Astrocyte of the spinal cord (primary cell): ENCODE measurements around the gene NTNG1.

Experiments
- DNase-seq: peaks from one replicate; pipeline ENCODE4 v3.0.0; 2011; ENCODE audit warnings: low read depth, low spot score
- H3K4me3 ChIP-seq: 2 replicates; pipeline ENCODE4 v1.5.1; 2011; ENCODE audit warnings: low read depth, mild to moderate bottlenecking, low read length, moderate library complexity
- CTCF ChIP-seq: IDR thresholded peaks from 2 replicates; pipeline ENCODE4 v1.5.1; 2012; ENCODE audit warnings: low read depth, mild to moderate bottlenecking, low read length, inconsistent platforms
- in situ Hi-C: cut with HindIII; loops from 2 replicates; pipeline ENCODE4 v1.10.0; 2017; ENCODE audit warnings: low sequenced_read_pairs

NTNG1 gene

DNA sequence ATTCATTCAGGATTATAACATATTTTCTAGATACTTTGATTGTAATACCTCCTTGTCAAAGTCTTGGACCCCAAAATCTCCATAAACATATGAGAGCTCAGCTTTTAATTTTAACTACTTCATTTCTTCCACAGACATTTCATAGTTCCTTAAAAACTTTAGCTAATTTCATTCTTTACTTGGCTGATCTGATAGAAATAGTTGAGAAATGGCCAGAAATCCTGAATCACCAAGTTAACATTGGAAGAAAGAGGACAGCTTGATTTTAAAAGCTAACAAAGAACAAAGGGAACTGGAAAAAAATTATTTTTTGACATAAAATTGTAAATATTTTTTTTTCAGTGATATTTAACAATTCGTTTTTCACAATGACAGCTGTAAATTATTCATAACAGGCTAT, 216.5 kb downstream of the NTNG1 start:
- in situ Hi-C loops, result no loop called here
- H3K4me3 ChIP-seq, result no peak overlapping the region
- no peak for TF ChIP-seq CTCF
- DNase-seq, result peak; percentile 26

DNA sequence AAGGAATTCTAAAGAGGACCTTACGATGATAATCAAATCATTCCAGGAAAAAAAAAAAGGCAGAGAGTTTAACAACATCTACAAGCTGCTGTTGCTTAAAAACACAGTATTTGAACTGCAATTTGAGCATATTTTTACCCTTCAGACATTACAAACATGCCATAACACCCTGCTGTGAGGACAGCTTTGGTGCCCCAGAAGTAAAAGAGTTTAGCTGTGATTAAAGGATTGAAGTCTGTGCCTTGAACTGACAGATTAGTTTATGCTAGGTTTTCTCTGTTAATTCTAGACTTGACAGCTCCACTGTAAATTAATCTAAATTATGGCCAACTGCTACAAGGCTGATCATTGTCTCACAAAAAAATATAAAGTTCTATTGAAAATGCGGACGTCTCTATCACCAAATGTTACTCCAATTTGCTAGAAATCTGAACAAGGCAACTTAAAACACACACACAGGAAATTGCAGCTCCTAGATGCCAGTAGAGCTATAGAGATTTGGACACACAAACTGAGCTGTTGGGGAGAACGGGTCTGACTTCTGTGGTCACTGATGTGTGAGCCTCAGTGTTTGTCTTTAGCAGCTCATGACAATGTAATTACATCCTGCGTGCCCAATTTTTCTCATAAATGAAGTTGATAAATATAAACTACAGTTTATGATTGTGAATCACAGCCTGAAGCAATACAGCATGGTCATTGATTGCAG, 217.9 kb downstream of the NTNG1 start:
- no peak for DNase-seq
- no peak for TF ChIP-seq CTCF
- H3K4me3 ChIP-seq, result no peak overlapping the region
- in situ Hi-C loops, result no loop called here

DNA sequence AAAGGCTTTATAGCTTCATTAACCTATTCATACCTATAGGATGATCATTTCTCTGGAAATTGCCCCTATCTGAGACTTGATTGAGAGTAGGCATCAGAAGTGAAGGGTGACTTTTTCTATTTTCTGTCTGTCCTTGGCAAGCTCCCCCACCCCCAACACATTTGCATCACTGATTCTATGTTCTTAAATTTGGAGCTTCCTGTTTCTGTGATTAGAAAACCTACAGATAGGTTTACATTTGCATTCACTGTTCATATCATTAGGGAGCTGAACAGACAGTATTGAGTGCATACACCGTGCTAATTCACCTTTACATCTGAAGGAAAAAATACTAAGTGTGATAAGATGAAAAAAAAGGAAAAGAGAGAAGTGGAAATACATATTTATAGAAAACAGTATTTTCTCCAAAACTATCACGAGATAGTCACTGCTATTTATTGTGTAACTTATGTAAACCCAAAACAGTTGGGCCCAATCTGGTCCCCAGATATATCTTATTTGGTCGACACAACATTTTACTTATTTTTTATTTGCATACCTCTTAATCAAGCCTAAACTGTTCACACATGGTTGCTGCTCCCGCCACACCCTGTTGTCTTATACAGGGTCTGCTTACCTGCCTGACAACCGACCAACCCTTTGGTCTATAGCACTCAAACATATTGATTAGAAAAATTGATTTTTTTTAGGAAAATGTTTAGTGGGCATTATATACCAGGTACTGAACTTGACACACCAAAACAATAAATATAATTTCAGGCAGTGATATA, 218.8 kb downstream of the NTNG1 start:
- no peak for TF ChIP-seq CTCF
- in situ Hi-C loops, result no loop called here
- DNase-seq, result no peak
- no peak overlapping the region for H3K4me3 ChIP-seq

GRCh38 chr1:107362468-107363140, 221.8 kb downstream of the NTNG1 start:
- no peak overlapping the region for H3K4me3 ChIP-seq
- no peak for TF ChIP-seq CTCF
- no peak for DNase-seq
- in situ Hi-C loops, result no loop called here

- no peak for TF ChIP-seq CTCF
- in situ Hi-C loops, result no loop called here
- DNase-seq, result no peak
- no peak overlapping the region for H3K4me3 ChIP-seq
Measured at GRCh38 chr1:107363154-107363553, 222.3 kb downstream of the NTNG1 start.

DNA sequence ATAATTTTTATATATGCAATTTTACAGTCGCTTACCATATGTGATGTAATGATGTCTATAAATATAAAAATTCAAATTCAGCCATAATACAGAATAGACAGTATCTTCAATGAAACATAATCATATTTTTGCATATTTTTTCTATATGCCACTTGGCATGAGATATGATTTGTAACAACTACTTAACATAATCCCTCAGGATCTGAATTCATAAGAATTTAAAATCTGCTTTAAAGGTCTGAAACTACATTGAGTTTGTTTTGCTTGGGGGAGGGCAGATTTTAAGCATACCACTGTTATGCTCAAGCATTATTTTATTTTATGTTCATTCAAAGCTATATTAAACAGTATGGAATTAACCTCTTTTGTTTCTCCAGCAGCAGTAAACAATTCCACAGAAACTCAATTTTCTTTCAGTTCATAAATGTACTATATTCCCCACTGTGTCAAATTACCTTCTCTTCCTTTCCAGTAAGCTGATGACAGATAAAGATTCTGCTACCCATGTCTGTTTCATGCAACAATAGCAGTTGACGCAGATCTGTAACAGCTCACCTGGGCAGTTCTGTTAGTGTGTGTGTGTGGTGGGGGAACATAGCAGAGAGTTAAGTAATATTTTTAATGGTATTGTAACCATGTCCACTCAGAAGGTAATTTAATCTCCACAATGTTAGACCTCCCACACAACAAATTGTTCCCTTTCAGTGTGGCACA, 224.8 kb downstream of the NTNG1 start:
- no peak overlapping the region for H3K4me3 ChIP-seq
- in situ Hi-C loops, result no loop called here
- no peak for DNase-seq
- no peak for TF ChIP-seq CTCF
